ENCODE data around the gene NRG2.

NRG2 gene

GRCh38 chr5:139895647-139896046 is 147.5 kb downstream of the NRG2 start:
- no peaks in the 10 kb centered on the region for H3K4me1 ChIP-seq
- no peak overlapping the region for H3K4me3 ChIP-seq
- H3K4me2 ChIP-seq, result no peak overlapping the region
- TF ChIP-seq Cebpa-rat (IDR thresholded peaks at IDR 0.05), result no peak
- no peak overlapping the region for H3K9ac ChIP-seq
- H3K27me3 ChIP-seq, result peaks cover 7 to 17% (median 13%) of the 10 kb centered on the region in 11 experiments; a peak in 21 of 22 replicates
- H3K36me3 ChIP-seq, result no peaks in the 10 kb centered on the region
- no peaks in the 10 kb centered on the region for H3K9me3 ChIP-seq (replicated peaks in 1 of 11)
- H3K27ac ChIP-seq, result no peak overlapping the region
- H4K20me1 ChIP-seq, result peaks cover 0 to 15% (median 0%) of the 10 kb centered on the region in 11 experiments; a peak in 1 of 22 replicates

- no peaks in the 10 kb centered on the region for H3K4me1 ChIP-seq
- H3K4me3 ChIP-seq, result no peak overlapping the region
- H3K27me3 ChIP-seq, result peaks cover under 1 to 11% (median 7%) of the 10 kb centered on the region in 11 experiments; a peak in 19 of 22 replicates
- peaks cover 0 to 9% (median 0%) of the 10 kb centered on the region in 11 experiments; a peak in 1 of 22 replicates for H4K20me1 ChIP-seq
- no peak overlapping the region for H3K27ac ChIP-seq
- H3K9me3 ChIP-seq (replicated peaks in 1 of 11), result no peaks in the 10 kb centered on the region
- TF ChIP-seq Cebpa-rat (IDR thresholded peaks at IDR 0.05), result no peak
- H3K4me2 ChIP-seq, result no peak overlapping the region
- no peak overlapping the region for H3K9ac ChIP-seq
- no peaks in the 10 kb centered on the region for H3K36me3 ChIP-seq
These were observed 148.1 kb downstream of the NRG2 start for GRCh38 chr5:139895046-139895445.

- Histone ChIP-seq H3K4me2 (no peak overlapping the region), H3K4me3 (no peak overlapping the region), H3K36me3 (no peaks in the 10 kb centered on the region), H3K9me3 (replicated peaks in 1 of 11) (no peaks in the 10 kb centered on the region), H3K9ac (no peak overlapping the region), H4K20me1 (peaks cover 0 to 6% (median 0%) of the 10 kb centered on the region in 11 experiments; a peak in 1 of 22 replicates), H3K4me1 (no peaks in the 10 kb centered on the region), H3K27ac (no peak overlapping the region), H3K27me3 (no peaks in the 10 kb centered on the region; a peak in 1 of 22 replicates)
- TF ChIP-seq Cebpa-rat (IDR thresholded peaks at IDR 0.05), result no peak
These were observed 149.2 kb downstream of the NRG2 start for GRCh38 chr5:139893873-139894272.

GRCh38 chr5:139889410-139889809 is 153.7 kb downstream of the NRG2 start:
- Histone ChIP-seq H3K4me3 (no peak overlapping the region), H3K27me3 (no peaks in the 10 kb centered on the region), H4K20me1 (no peaks in the 10 kb centered on the region; a peak in 1 of 22 replicates), H3K9ac (no peak overlapping the region), H3K4me1 (peaks cover 0 to 7% (median 2%) of the 10 kb centered on the region in 10 experiments; a peak in 6 of 20 replicates), H3K4me2 (no peak overlapping the region), H3K9me3 (replicated peaks in 1 of 11) (no peaks in the 10 kb centered on the region), H3K36me3 (no peaks in the 10 kb centered on the region), H3K27ac (no peak overlapping the region)
- TF ChIP-seq Cebpa-rat (IDR thresholded peaks at IDR 0.05), result no peak

GRCh38 chr5:139888370-139888769 is 154.7 kb downstream of the NRG2 start:
- Histone ChIP-seq H3K27me3 (no peaks in the 10 kb centered on the region), H3K4me1 (peaks cover 0 to 7% (median 2%) of the 10 kb centered on the region in 10 experiments; a peak in 6 of 20 replicates), H3K4me3 (no peak overlapping the region)

GRCh38 chr5:139886213-139886612 is 156.9 kb downstream of the NRG2 start:
- Histone ChIP-seq H4K20me1 (no peaks in the 10 kb centered on the region; a peak in 1 of 22 replicates), H3K4me3 (no peak overlapping the region), H3K4me2 (peak overlapping the region in 6 of 11 experiments; percentile 1 to 45 (median 24); a peak in 7 of 22 replicates), H3K9me3 (replicated peaks in 1 of 11) (no peaks in the 10 kb centered on the region), H3K27ac (no peak overlapping the region), H3K27me3 (no peaks in the 10 kb centered on the region), H3K4me1 (peaks cover 0 to 7% (median 2%) of the 10 kb centered on the region in 10 experiments; a peak in 6 of 20 replicates), H3K9ac (no peak overlapping the region), H3K36me3 (no peaks in the 10 kb centered on the region)
- no peak for TF ChIP-seq Cebpa-rat (IDR thresholded peaks at IDR 0.05)

More at GRCh38 chr5:139888370-139888769, 154.7 kb downstream of the NRG2 start:
- Histone ChIP-seq H3K4me2 (no peak overlapping the region), H4K20me1 (no peaks in the 10 kb centered on the region; a peak in 1 of 22 replicates), H3K27ac (no peak overlapping the region), H3K36me3 (no peaks in the 10 kb centered on the region), H3K9me3 (replicated peaks in 1 of 11) (no peaks in the 10 kb centered on the region), H3K9ac (no peak overlapping the region)
- TF ChIP-seq Cebpa-rat (IDR thresholded peaks at IDR 0.05), result no peak

GRCh38 chr5:139885857-139886208 is 157.3 kb downstream of the NRG2 start:
- peaks cover 0 to 7% (median 2%) of the 10 kb centered on the region in 10 experiments; a peak in 6 of 20 replicates for H3K4me1 ChIP-seq
- H3K9ac ChIP-seq, result no peak overlapping the region
- H3K27me3 ChIP-seq, result no peaks in the 10 kb centered on the region
- H3K9me3 ChIP-seq (replicated peaks in 1 of 11), result no peaks in the 10 kb centered on the region
- H3K4me2 ChIP-seq, result peak overlapping the region in 5 of 11 experiments; percentile 7 to 45 (median 26); a peak in 6 of 22 replicates
- no peaks in the 10 kb centered on the region; a peak in 1 of 22 replicates for H4K20me1 ChIP-seq
- H3K27ac ChIP-seq, result no peak overlapping the region
- H3K4me3 ChIP-seq, result no peak overlapping the region
- no peak for TF ChIP-seq Cebpa-rat (IDR thresholded peaks at IDR 0.05)
- H3K36me3 ChIP-seq, result no peaks in the 10 kb centered on the region

- Histone ChIP-seq H3K4me2 (no peak overlapping the region), H3K9ac (no peak overlapping the region), H3K36me3 (no peaks in the 10 kb centered on the region), H3K27ac (no peak overlapping the region), H3K27me3 (no peaks in the 10 kb centered on the region), H3K4me1 (peaks cover 0 to 7% (median 2%) of the 10 kb centered on the region in 10 experiments; a peak in 6 of 20 replicates), H4K20me1 (no peaks in the 10 kb centered on the region; a peak in 1 of 22 replicates), H3K4me3 (no peak overlapping the region), H3K9me3 (replicated peaks in 1 of 11) (no peaks in the 10 kb centered on the region)
- no peak for TF ChIP-seq Cebpa-rat (IDR thresholded peaks at IDR 0.05)
These were observed 157.8 kb downstream of the NRG2 start for GRCh38 chr5:139885172-139885856.

GRCh38 chr5:139884734-139885133 is 158.4 kb downstream of the NRG2 start:
- H4K20me1 ChIP-seq, result no peaks in the 10 kb centered on the region; a peak in 1 of 22 replicates
- no peaks in the 10 kb centered on the region for H3K9me3 ChIP-seq (replicated peaks in 1 of 11)
- H3K9ac ChIP-seq, result no peak overlapping the region
- peaks cover 0 to 7% (median 2%) of the 10 kb centered on the region in 10 experiments; a peak in 6 of 20 replicates for H3K4me1 ChIP-seq
- no peak for TF ChIP-seq Cebpa-rat (IDR thresholded peaks at IDR 0.05)
- no peak overlapping the region for H3K4me3 ChIP-seq
- no peak overlapping the region for H3K27ac ChIP-seq
- H3K36me3 ChIP-seq, result no peaks in the 10 kb centered on the region
- no peaks in the 10 kb centered on the region for H3K27me3 ChIP-seq
- no peak overlapping the region for H3K4me2 ChIP-seq
